Measurements from ENCODE around the gene MRGPRX3. TPM values are rescaled to one million over a fixed set of nuclear protein-coding genes. Genes with fewer than 3 reads are reported as not detected.

The MRGPRX3 gene
- total RNA-seq, 2 experiments from 2014 or later = not detected

GRCh38 chr11:18173225-18173866 lies 41.0 kb downstream of the MRGPRX3 start:
- H3K9me3 Mint-ChIP-seq = no peaks in the 10 kb centered on the region
- CTCF ChIA-PET = no interaction called here
- peaks cover 44% of the 10 kb centered on the region for H3K27me3 Mint-ChIP-seq
- no peaks in the 10 kb centered on the region for H3K4me1 Mint-ChIP-seq
- no peak overlapping the region for H3K4me3 Mint-ChIP-seq
- no peaks in the 10 kb centered on the region for H3K36me3 Mint-ChIP-seq (ENCODE audit: low read depth)
- no peak overlapping the region for H3K27ac Mint-ChIP-seq
- POLR2A ChIA-PET = no interaction called here
- DNase-seq = no peak

Other genes with a start within 250 kb of the MRGPRX3 start
- gene SERGEF, start 119.5 kb upstream of the MRGPRX3 start, total RNA-seq = 10 to 100 TPM; 33.9 to 34.2 TPM
- under 1 TPM; 0.15 to 0.18 TPM for gene TPH1, start 86.3 kb upstream of the MRGPRX3 start, total RNA-seq
- 10 to 100 TPM; 21.0 to 21.7 TPM for gene SAAL1, start 26.5 kb upstream of the MRGPRX3 start, total RNA-seq
- not detected for gene MRGPRX4, start 40.3 kb downstream of the MRGPRX3 start, total RNA-seq
- not detected for gene SAA4, start 104.2 kb downstream of the MRGPRX3 start, total RNA-seq
- under 1 TPM in 1 of 2 experiments, not detected in 1; 0.28 TPM for gene SAA2, start 116.1 kb downstream of the MRGPRX3 start, total RNA-seq
- not detected for gene SAA1, start 133.7 kb downstream of the MRGPRX3 start, total RNA-seq
- gene HPS5, start 189.6 kb downstream of the MRGPRX3 start, total RNA-seq = 10 to 100 TPM; 20.3 to 22.6 TPM
- 10 to 100 TPM; 47.0 to 48.2 TPM for gene GTF2H1, start 190.0 kb downstream of the MRGPRX3 start, total RNA-seq